Epithelial cell of alveolus of lung (primary cell): Measurements from ENCODE around the gene LAMTOR2. TPM values are rescaled to one million over a fixed set of nuclear protein-coding genes. Genes with fewer than 3 reads are reported as not detected.

Experiments
- total RNA-seq: library from RNA; depleted of rRNA; stranded (reverse); fragments of >200 nt; gene quantifications from 2 replicates; pipeline ENCODE4 v1.2.1, GENCODE V29; 2015

The LAMTOR2 gene
- 68.6 and 87.1 TPM in 2 replicates for total RNA-seq

DNA sequence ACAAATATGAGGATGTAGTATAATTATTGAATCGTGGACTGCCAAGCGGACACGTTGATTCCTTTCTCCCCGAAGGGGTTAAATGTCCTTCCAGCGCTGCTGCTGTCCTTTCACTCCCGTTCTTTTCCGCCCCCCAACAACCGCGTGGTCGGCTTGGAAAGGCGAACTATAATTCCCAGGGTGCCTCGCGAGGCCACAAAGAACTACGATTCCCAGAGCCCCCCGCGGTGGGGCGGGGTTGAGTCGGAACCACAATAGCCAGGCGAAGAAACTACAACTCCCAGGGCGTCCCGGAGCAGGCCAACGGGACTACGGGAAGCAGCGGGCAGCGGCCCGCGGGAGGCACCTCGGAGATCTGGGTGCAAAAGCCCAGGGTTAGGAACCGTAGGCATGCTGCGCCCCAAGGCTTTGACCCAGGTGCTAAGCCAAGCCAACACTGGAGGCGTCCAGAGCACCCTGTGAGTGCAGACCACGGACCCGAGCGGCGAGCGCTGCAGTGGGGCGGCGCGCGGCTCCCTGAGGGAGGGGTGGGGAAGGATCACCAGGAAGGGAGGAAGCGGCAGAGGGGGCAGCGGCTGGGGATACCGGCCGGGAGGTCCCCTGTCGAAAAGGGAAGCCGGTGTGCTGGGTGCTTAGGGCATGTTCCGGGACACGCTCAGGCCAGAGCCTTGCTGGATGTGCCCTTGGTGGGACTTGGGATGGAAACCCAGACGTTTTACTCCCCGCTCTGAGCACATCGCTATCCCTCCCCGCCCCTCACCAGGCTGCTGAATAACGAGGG is at the start of gene LAMTOR2:
TSS of gene LAMTOR2 (plus strand) at position 283 of the 781 bp plus-strand sequence. CDS start at position 391, 108 bp downstream.

DNA sequence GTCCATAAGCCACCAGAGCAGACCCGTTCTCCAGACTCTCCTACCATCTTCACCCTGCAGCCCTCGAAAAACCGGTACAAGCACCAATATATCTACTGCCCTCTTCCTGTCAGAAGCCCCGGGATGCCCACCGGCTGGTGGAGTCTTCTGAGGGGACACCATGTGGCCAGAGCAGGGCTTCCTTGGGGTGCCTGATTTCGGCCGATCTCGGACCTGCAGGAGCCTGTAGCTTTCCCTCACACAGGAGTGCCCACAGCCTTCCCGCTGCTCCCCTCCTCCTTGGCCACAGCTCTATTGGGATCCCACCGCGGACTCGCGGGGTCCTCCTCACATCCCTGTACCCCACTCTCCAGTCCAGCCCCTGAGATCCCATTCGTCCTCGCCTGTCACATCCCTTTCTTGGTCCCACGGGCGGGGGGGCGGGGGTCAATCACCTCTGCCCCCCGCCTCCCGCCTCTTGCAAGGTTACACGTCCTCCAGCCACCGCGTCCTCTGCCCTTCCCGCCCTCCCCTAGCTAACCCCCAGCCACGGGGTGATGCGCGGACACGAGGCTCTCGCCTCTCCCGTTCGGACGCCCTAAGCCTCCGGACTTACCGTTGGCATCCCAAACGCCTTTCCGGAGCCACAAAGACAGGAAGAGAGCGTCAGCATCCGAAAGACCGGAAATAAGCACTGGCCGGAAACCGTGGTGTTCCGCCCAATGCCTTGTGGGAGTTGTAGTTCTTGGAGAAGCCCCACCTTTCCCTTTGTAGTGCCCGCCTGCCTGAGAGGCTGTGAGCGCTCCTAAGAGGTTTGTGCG is 34.1 kb upstream of the LAMTOR2 start, which contains the start of gene SSR2:
TSS of gene SSR2 (minus strand) at position 659 of the 800 bp plus-strand sequence. CDS start 784 bp downstream, outside the sequence.

DNA sequence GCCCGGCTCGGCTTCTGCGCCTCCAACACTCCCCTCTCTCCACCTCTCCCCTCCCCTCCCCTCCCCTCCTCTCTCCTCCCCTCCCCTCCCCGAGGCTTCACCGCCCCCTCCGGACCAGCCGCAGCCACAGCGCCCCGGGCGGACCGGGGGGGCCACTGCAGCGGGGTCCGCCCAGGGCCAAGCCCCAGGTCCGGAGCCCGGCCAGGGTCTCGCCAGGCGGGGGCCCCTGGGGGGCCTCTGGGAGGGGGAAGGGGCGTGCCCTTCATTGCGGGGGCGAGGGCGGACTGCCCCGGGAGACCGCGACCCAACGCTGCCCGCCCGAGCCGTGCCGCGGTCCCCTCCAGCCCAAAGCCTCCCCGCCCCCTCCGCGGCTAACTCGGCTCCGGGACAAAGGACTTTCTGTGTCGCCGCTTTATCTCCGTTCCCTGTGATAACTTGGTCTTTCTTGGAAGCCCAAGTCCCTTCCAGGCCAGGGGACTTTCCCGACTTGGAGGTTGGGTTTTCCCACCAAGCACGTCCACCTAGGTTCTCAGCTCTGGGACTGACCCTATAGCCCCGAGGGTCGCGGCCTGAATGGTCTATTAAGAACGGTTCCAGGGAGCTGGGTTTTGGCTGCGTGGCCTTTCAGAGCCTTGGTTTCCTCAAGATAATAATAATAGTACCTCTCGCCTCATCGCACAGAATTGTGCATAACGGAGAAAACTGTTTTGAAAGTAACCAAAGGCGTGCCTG is 648 bp upstream of the LAMTOR2 start, which contains the start of gene UBQLN4:
TSS of gene UBQLN4 (minus strand) at position 31 of the 732 bp plus-strand sequence. CDS start 97 bp downstream, outside the sequence.

DNA sequence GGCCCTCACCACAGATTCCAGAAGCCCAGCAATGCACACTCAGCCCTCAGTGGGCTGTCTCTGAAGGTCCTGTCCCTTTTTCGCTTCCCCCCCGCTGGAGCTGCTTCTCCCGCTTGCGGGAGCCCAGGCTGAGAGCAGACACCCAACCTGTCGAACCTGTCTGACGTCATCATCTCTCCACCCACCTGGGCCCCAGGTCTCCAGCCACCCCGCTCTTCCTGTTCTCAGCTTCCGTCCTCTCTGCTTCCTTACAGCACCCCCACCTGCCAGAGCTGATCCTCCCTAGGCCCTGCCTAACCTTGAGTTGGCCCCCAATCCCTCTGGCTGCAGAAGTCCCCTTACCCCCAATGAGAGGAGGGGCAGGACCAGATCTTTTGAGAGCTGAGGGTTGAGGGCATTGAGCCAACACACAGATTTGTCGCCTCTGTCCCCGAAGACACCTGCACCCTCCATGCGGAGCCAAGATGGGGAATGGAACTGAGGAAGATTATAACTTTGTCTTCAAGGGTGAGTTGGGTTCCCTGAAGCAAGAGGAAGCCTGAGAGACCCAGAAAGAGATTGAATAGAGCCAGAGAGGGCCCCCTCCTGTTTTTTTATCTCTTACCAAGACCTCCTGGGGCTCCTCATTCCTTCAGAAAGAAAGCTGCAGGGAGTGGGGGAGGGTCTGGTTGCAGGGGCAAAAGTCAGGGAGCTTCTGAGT is 6.5 kb downstream of the LAMTOR2 start, which contains the start of gene RAB25:
TSS of gene RAB25 (plus strand) at position 224 of the 700 bp plus-strand sequence. CDS start at position 465, 241 bp downstream.

DNA sequence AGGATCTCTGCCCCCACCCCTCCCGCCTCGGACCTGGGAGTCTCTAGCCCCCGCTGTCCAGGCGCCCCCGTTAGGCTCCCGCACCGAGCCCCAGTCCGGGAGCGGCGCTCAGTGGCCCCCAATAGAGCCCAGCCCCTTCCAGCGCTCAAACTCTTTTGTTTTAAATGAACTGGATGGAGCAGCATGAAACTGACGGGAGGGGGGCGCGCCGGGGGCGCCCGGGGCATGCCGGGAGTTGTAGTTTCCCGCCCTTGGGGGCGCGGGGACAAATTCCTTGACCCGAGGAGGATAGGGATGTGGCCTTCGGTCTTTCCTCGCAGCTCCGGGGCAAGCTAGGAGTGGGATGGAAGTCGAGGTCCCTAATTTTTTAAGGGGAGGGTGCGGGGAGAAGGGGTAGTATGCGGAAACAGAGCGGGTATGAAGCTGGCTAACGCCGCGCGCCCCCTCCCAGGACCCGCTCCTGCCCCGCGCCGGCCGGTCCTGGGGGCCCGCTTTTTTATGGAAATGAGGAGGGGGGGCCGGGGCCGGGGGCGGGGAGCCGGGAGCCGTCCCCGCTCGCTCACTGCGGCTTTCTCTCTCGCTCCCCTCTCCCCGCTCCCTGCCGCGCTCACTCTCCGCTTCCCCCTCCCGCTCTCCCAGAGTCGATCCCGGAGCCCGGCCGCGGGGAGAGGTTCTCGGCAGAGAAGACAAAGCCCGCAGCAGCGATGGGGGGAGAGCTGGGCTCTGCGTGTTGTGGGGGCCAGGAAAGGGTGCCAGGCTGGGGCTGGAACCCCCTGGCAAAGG is 27.9 kb downstream of the LAMTOR2 start, which contains the start of gene MEX3A:
TSS of gene MEX3A (minus strand) at position 157 of the 783 bp plus-strand sequence. CDS start 467 bp downstream, outside the sequence.

Other genes with a start within 250 kb of the LAMTOR2 start
- gene GON4L, start 197.6 kb upstream of the LAMTOR2 start, total RNA-seq = 11.6 and 29.6 TPM in 2 replicates
- 30.6 and 31.3 TPM in 2 replicates for gene SYT11, start 195.2 kb upstream of the LAMTOR2 start, total RNA-seq
- 23.8 and 27.7 TPM in 2 replicates for gene RIT1, start 143.4 kb upstream of the LAMTOR2 start, total RNA-seq
- gene KHDC4, start 120.4 kb upstream of the LAMTOR2 start, total RNA-seq = 11.5 and 57.6 TPM in 2 replicates
- gene RXFP4, start 113.1 kb upstream of the LAMTOR2 start, total RNA-seq = not detected in 2 replicates
- 118 and 139 TPM in 2 replicates for gene ARHGEF2, start 76.2 kb upstream of the LAMTOR2 start, total RNA-seq
- gene SSR2, start 33.8 kb upstream of the LAMTOR2 start, total RNA-seq = 558 and 731 TPM in 2 replicates
- gene UBQLN4, start 984 bp upstream of the LAMTOR2 start, total RNA-seq = 14.3 and 20.0 TPM in 2 replicates
- 0.80 and 3.4 TPM in 2 replicates for gene RAB25, start 6.4 kb downstream of the LAMTOR2 start, total RNA-seq
- gene MEX3A, start 27.7 kb downstream of the LAMTOR2 start, total RNA-seq = 7.0 and 15.8 TPM in 2 replicates
- 439 and 479 TPM in 2 replicates for gene LMNA, start 59.9 kb downstream of the LAMTOR2 start, total RNA-seq
- 0.65 and 0.88 TPM in 2 replicates for gene SEMA4A, start 98.8 kb downstream of the LAMTOR2 start, total RNA-seq
- 11.6 and 15.2 TPM in 2 replicates for gene SLC25A44, start 139.3 kb downstream of the LAMTOR2 start, total RNA-seq
- gene PMF1, start 158.2 kb downstream of the LAMTOR2 start, total RNA-seq = 53.4 and 80.4 TPM in 2 replicates
- gene BGLAP, start 187.4 kb downstream of the LAMTOR2 start, total RNA-seq = 1.2 TPM in 1 of 2 replicates, not detected in the other
- gene PAQR6, start 193.3 kb downstream of the LAMTOR2 start, total RNA-seq = 0.26 and 2.1 TPM in 2 replicates
- 36.1 and 46.6 TPM in 2 replicates for gene SMG5, start 228.0 kb downstream of the LAMTOR2 start, total RNA-seq
- 2.5 and 6.6 TPM in 2 replicates for gene TMEM79, start 229.5 kb downstream of the LAMTOR2 start, total RNA-seq
- gene GLMP, start 240.9 kb downstream of the LAMTOR2 start, total RNA-seq = 82.5 and 103 TPM in 2 replicates
- 5.3 TPM in 1 of 2 replicates, not detected in the other for gene VHLL, start 244.5 kb downstream of the LAMTOR2 start, total RNA-seq